ENCODE measurements around the gene MAST1. TPM values are rescaled to one million over a fixed set of nuclear protein-coding genes. Genes with fewer than 3 reads are reported as not detected.

MAST1 gene
- total RNA-seq, 1 donor from 2014 or later = not detected

GRCh38 chr19:12825254-12826131 lies 12.8 kb upstream of the MAST1 start:
- H3K36me3 ChIP-seq (ENCODE audit: control insufficient read depth in 3 of 3, insufficient read depth in 3 of 3, low read length in 3 of 3) = no peaks in the 10 kb centered on the region
- H3K4me1 ChIP-seq (ENCODE audit: control insufficient read depth in 3 of 3, insufficient read depth in 3 of 3, low read length in 3 of 3) = no peaks in the 10 kb centered on the region
- H3K4me3 ChIP-seq (ENCODE audit: low read length in 3 of 3) = no peak overlapping the region
- no peak overlapping the region for H3K27ac ChIP-seq (ENCODE audit: low read depth, low read length)
- H3K27me3 ChIP-seq (ENCODE audit: control insufficient read depth in 3 of 3, insufficient read depth in 3 of 3, low read length in 3 of 3) = peaks cover 40 to 64% (median 42%) of the 10 kb centered on the region in 3 donors
- H3K9ac ChIP-seq (ENCODE audit: low read depth in 1 of 3, low read length in 3 of 3) = no peak overlapping the region
- H3K9me3 ChIP-seq (ENCODE audit: control insufficient read depth in 3 of 3, low read length in 3 of 3) = no peaks in the 10 kb centered on the region

GRCh38 chr19:12828494-12828893 lies 9.8 kb upstream of the MAST1 start:
- no peak overlapping the region for H3K27ac ChIP-seq (ENCODE audit: low read depth, low read length)
- H3K9me3 ChIP-seq (ENCODE audit: control insufficient read depth in 3 of 3, low read length in 3 of 3) = no peaks in the 10 kb centered on the region
- H3K4me1 ChIP-seq (ENCODE audit: control insufficient read depth in 3 of 3, insufficient read depth in 3 of 3, low read length in 3 of 3) = peaks cover 0 to 3% (median 0%) of the 10 kb centered on the region in 3 donors
- H3K9ac ChIP-seq (ENCODE audit: low read depth in 1 of 3, low read length in 3 of 3) = no peak overlapping the region
- peaks cover 70 to 88% (median 71%) of the 10 kb centered on the region in 3 donors for H3K27me3 ChIP-seq (ENCODE audit: control insufficient read depth in 3 of 3, insufficient read depth in 3 of 3, low read length in 3 of 3)
- H3K36me3 ChIP-seq (ENCODE audit: control insufficient read depth in 3 of 3, insufficient read depth in 3 of 3, low read length in 3 of 3) = no peaks in the 10 kb centered on the region
- peak overlapping the region in 1 of 3 donors; percentile 14 for H3K4me3 ChIP-seq (ENCODE audit: low read length in 3 of 3)

- Histone ChIP-seq H3K4me1 (ENCODE audit: control insufficient read depth in 3 of 3, insufficient read depth in 3 of 3, low read length in 3 of 3) (peaks cover 0 to 5% (median 0%) of the 10 kb centered on the region in 3 donors), H3K36me3 (ENCODE audit: control insufficient read depth in 3 of 3, insufficient read depth in 3 of 3, low read length in 3 of 3) (no peaks in the 10 kb centered on the region), H3K9me3 (ENCODE audit: control insufficient read depth in 3 of 3, low read length in 3 of 3) (no peaks in the 10 kb centered on the region), H3K4me3 (ENCODE audit: low read length in 3 of 3) (no peak overlapping the region), H3K27ac (ENCODE audit: low read depth, low read length) (no peak overlapping the region), H3K27me3 (ENCODE audit: control insufficient read depth in 3 of 3, insufficient read depth in 3 of 3, low read length in 3 of 3) (peaks cover 87 to 93% (median 88%) of the 10 kb centered on the region in 3 donors), H3K9ac (ENCODE audit: low read depth in 1 of 3, low read length in 3 of 3) (no peak overlapping the region)
These were observed 4.9 kb upstream of the MAST1 start for GRCh38 chr19:12833418-12833737.

GRCh38 chr19:12833738-12834565 lies 4.4 kb upstream of the MAST1 start:
- peaks cover 85 to 92% (median 86%) of the 10 kb centered on the region in 3 donors for H3K27me3 ChIP-seq (ENCODE audit: control insufficient read depth in 3 of 3, insufficient read depth in 3 of 3, low read length in 3 of 3)
- H3K36me3 ChIP-seq (ENCODE audit: control insufficient read depth in 3 of 3, insufficient read depth in 3 of 3, low read length in 3 of 3) = no peaks in the 10 kb centered on the region
- no peak overlapping the region for H3K9ac ChIP-seq (ENCODE audit: low read depth in 1 of 3, low read length in 3 of 3)
- no peak overlapping the region for H3K27ac ChIP-seq (ENCODE audit: low read depth, low read length)
- H3K4me1 ChIP-seq (ENCODE audit: control insufficient read depth in 3 of 3, insufficient read depth in 3 of 3, low read length in 3 of 3) = peaks cover 0 to 5% (median 0%) of the 10 kb centered on the region in 3 donors
- H3K4me3 ChIP-seq (ENCODE audit: low read length in 3 of 3) = peak overlapping the region in 1 of 3 donors; percentile 6
- H3K9me3 ChIP-seq (ENCODE audit: control insufficient read depth in 3 of 3, low read length in 3 of 3) = no peaks in the 10 kb centered on the region

- no peaks in the 10 kb centered on the region for H3K9me3 ChIP-seq (ENCODE audit: control insufficient read depth in 3 of 3, low read length in 3 of 3)
- H3K27ac ChIP-seq (ENCODE audit: low read depth, low read length) = no peak within 1 kb of the TSS
- H3K9ac ChIP-seq (ENCODE audit: low read depth in 1 of 3, low read length in 3 of 3) = no peak within 1 kb of the TSS
- H3K36me3 ChIP-seq (ENCODE audit: control insufficient read depth in 3 of 3, insufficient read depth in 3 of 3, low read length in 3 of 3) = no peaks in the 10 kb centered on the region
- H3K4me3 ChIP-seq (ENCODE audit: low read length in 3 of 3) = peak within 1 kb of the TSS in 1 of 3 donors; percentile 6
- H3K27me3 ChIP-seq (ENCODE audit: control insufficient read depth in 3 of 3, insufficient read depth in 3 of 3, low read length in 3 of 3) = peaks cover 90 to 92% (median 90%) of the 10 kb centered on the region in 3 donors
- H3K4me1 ChIP-seq (ENCODE audit: control insufficient read depth in 3 of 3, insufficient read depth in 3 of 3, low read length in 3 of 3) = peaks cover 0 to 5% (median 0%) of the 10 kb centered on the region in 3 donors
These were observed 3.8 kb upstream of the MAST1 start, which contains the start of gene RTBDN for GRCh38 chr19:12834566-12834943. TSS of gene RTBDN (minus strand) at chr19:12834579. CDS start at chr19:12829979, 4,600 bp downstream.

GRCh38 chr19:12834976-12835757 lies 3.1 kb upstream of the MAST1 start:
- no peaks in the 10 kb centered on the region for H3K9me3 ChIP-seq (ENCODE audit: control insufficient read depth in 3 of 3, low read length in 3 of 3)
- H3K9ac ChIP-seq (ENCODE audit: low read depth in 1 of 3, low read length in 3 of 3) = no peak overlapping the region
- peaks cover 88 to 92% (median 90%) of the 10 kb centered on the region in 3 donors for H3K27me3 ChIP-seq (ENCODE audit: control insufficient read depth in 3 of 3, insufficient read depth in 3 of 3, low read length in 3 of 3)
- peaks cover 0 to 5% (median 0%) of the 10 kb centered on the region in 3 donors for H3K4me1 ChIP-seq (ENCODE audit: control insufficient read depth in 3 of 3, insufficient read depth in 3 of 3, low read length in 3 of 3)
- H3K27ac ChIP-seq (ENCODE audit: low read depth, low read length) = no peak overlapping the region
- H3K4me3 ChIP-seq (ENCODE audit: low read length in 3 of 3) = no peak overlapping the region
- H3K36me3 ChIP-seq (ENCODE audit: control insufficient read depth in 3 of 3, insufficient read depth in 3 of 3, low read length in 3 of 3) = no peaks in the 10 kb centered on the region

GRCh38 chr19:12836529-12836863 lies 1.8 kb upstream of the MAST1 start:
- H3K36me3 ChIP-seq (ENCODE audit: control insufficient read depth in 3 of 3, insufficient read depth in 3 of 3, low read length in 3 of 3) = no peaks in the 10 kb centered on the region
- H3K4me1 ChIP-seq (ENCODE audit: control insufficient read depth in 3 of 3, insufficient read depth in 3 of 3, low read length in 3 of 3) = peaks cover 4 to 9% (median 8%) of the 10 kb centered on the region in 3 donors
- no peak overlapping the region for H3K4me3 ChIP-seq (ENCODE audit: low read length in 3 of 3)
- H3K27me3 ChIP-seq (ENCODE audit: control insufficient read depth in 3 of 3, insufficient read depth in 3 of 3, low read length in 3 of 3) = peaks cover 89 to 92% (median 90%) of the 10 kb centered on the region in 3 donors
- H3K27ac ChIP-seq (ENCODE audit: low read depth, low read length) = no peak overlapping the region
- no peaks in the 10 kb centered on the region for H3K9me3 ChIP-seq (ENCODE audit: control insufficient read depth in 3 of 3, low read length in 3 of 3)
- H3K9ac ChIP-seq (ENCODE audit: low read depth in 1 of 3, low read length in 3 of 3) = no peak overlapping the region

GRCh38 chr19:12837225-12837624 lies 1.1 kb upstream of the MAST1 start:
- Histone ChIP-seq H3K9ac (ENCODE audit: low read depth in 1 of 3, low read length in 3 of 3) (no peak overlapping the region), H3K27me3 (ENCODE audit: control insufficient read depth in 3 of 3, insufficient read depth in 3 of 3, low read length in 3 of 3) (peaks cover 89 to 92% (median 89%) of the 10 kb centered on the region in 3 donors), H3K36me3 (ENCODE audit: control insufficient read depth in 3 of 3, insufficient read depth in 3 of 3, low read length in 3 of 3) (no peaks in the 10 kb centered on the region), H3K9me3 (ENCODE audit: control insufficient read depth in 3 of 3, low read length in 3 of 3) (no peaks in the 10 kb centered on the region), H3K4me1 (ENCODE audit: control insufficient read depth in 3 of 3, insufficient read depth in 3 of 3, low read length in 3 of 3) (peaks cover 4 to 9% (median 8%) of the 10 kb centered on the region in 3 donors), H3K27ac (ENCODE audit: low read depth, low read length) (no peak overlapping the region), H3K4me3 (ENCODE audit: low read length in 3 of 3) (no peak overlapping the region)

- Histone ChIP-seq H3K27me3 (ENCODE audit: control insufficient read depth in 3 of 3, insufficient read depth in 3 of 3, low read length in 3 of 3) (peaks cover 89 to 95% (median 90%) of the 10 kb centered on the region in 3 donors), H3K36me3 (ENCODE audit: control insufficient read depth in 3 of 3, insufficient read depth in 3 of 3, low read length in 3 of 3) (no peaks in the 10 kb centered on the region), H3K4me1 (ENCODE audit: control insufficient read depth in 3 of 3, insufficient read depth in 3 of 3, low read length in 3 of 3) (peaks cover 2 to 9% (median 4%) of the 10 kb centered on the region in 3 donors), H3K9me3 (ENCODE audit: control insufficient read depth in 3 of 3, low read length in 3 of 3) (no peaks in the 10 kb centered on the region), H3K9ac (ENCODE audit: low read depth in 1 of 3, low read length in 3 of 3) (no peak overlapping the region), H3K4me3 (ENCODE audit: low read length in 3 of 3) (no peak overlapping the region), H3K27ac (ENCODE audit: low read depth, low read length) (no peak overlapping the region)
These were observed 806 bp downstream of the MAST1 start for GRCh38 chr19:12838886-12839756.
